Measurements from ENCODE around the gene ZNF200. TPM values are rescaled to one million over a fixed set of nuclear protein-coding genes. Genes with fewer than 3 reads are reported as not detected.

Gene ZNF200
- total and polyA plus RNA-seq, 2 of the 13 experiments (the other 11 are each of a cell fraction or from before 2014, with no cell fraction given): 3.5 to 16.5 TPM

GRCh38 chr16:3264137-3265036 lies 29.4 kb upstream of the ZNF200 start:
- 1% methylated on average over 24 of the region's 77 CpGs for WGBS (ENCODE audit: low lambda C conversion rate)
- TF ChIP-seq YEATS2 (CRISPR knock-in tag; IDR thresholded peaks at IDR 0.05; ENCODE audit: borderline replicate concordance) (peak; percentile 82), ZNF713 (CRISPR knock-in tag; IDR thresholded peaks at IDR 0.05) (no peak), MIER2 (CRISPR knock-in tag; IDR thresholded peaks at IDR 0.05) (no peak), ZNF292 (CRISPR knock-in tag; IDR thresholded peaks at IDR 0.05; ENCODE audit: borderline replicate concordance, low read depth) (peak; percentile 66; the same call in 1 of the 2 replicates), CAMTA2 (CRISPR knock-in tag; IDR thresholded peaks at IDR 0.05; ENCODE audit: borderline replicate concordance) (no peak), REL (CRISPR knock-in tag; conservative IDR thresholded peaks at IDR 0.05) (peak; percentile 51; the same call in 1 of the 2 replicates), TOPORS (CRISPR knock-in tag; IDR thresholded peaks at IDR 0.05) (no peak; the same call in 1 of the 2 replicates), FOXK1 (CRISPR knock-in tag; IDR thresholded peaks at IDR 0.05; ENCODE audit: borderline replicate concordance, low read depth) (peak; percentile 45; the same call in 1 of the 2 replicates), ZNF329 (CRISPR knock-in tag; IDR thresholded peaks at IDR 0.05; ENCODE audit: low read depth) (no peak), FOXJ3 (CRISPR knock-in tag; IDR thresholded peaks at IDR 0.05; ENCODE audit: borderline replicate concordance) (no peak), HNF4G (IDR thresholded peaks at IDR 0.05; ENCODE audit: borderline replicate concordance, low read depth, low read length) (no peak), HNF4G (CRISPR knock-in tag; IDR thresholded peaks at IDR 0.05; ENCODE audit: borderline replicate concordance, low read depth) (no peak), EZH2 (conservative IDR thresholded peaks at IDR 0.05; ENCODE audit: low read depth, low read length) (no peak), KLF13 (CRISPR knock-in tag; IDR thresholded peaks at IDR 0.05) (no peak), SALL1 (CRISPR knock-in tag; IDR thresholded peaks at IDR 0.05) (peak; percentile 79), GABPA (IDR thresholded peaks at IDR 0.05; ENCODE audit: low read depth, low read length) (no peak), GABPA (CRISPR knock-in tag; IDR thresholded peaks at IDR 0.05; ENCODE audit: low read depth) (peak; percentile 85), SIN3B (IDR thresholded peaks at IDR 0.05; ENCODE audit: low read length) (no peak), ZNF142 (CRISPR knock-in tag; IDR thresholded peaks at IDR 0.05) (no peak), CBX1 (IDR thresholded peaks at IDR 0.05; ENCODE audit: low read depth) (no peak)

More at GRCh38 chr16:3264137-3265036, 29.4 kb upstream of the ZNF200 start:
- DNase-seq (ENCODE audit: low spot score) (peak; percentile 97), ATAC-seq (peak; percentile 92), FAIRE-seq (peak; percentile 63)
- Histone ChIP-seq H3K4me2 (ENCODE audit: low read depth, low read length) (peak overlapping the region; percentile 95), H3K36me3 (replicated peaks in 1 of 2; ENCODE audit: control insufficient read depth in 1 of 2, insufficient read depth in 2 of 2, low read length in 2 of 2) (no peaks in the 10 kb centered on the region), H3K27ac (ENCODE audit: extremely low read length, insufficient read depth, low read length) (peak overlapping the region; percentile 95), H3K9ac (ENCODE audit: insufficient read depth, low read depth, low read length) (peak overlapping the region; percentile 78), H3K79me2 (ENCODE audit: insufficient read depth, low read length) (no peaks in the 10 kb centered on the region), H2AFZ (ENCODE audit: low read length) (no peak overlapping the region), H3K4me1 (ENCODE audit: insufficient read depth, low read length) (peaks cover 71% of the 10 kb centered on the region), H3K27me3 (ENCODE audit: control insufficient read depth in 1 of 2, insufficient read depth in 2 of 2, low read length in 2 of 2) (no peaks in the 10 kb centered on the region), H3K4me3 (replicated peaks in 1 of 3; ENCODE audit: insufficient read depth in 1 of 3, low read depth in 2 of 3, low read length in 3 of 3) (peak overlapping the region; percentile 60 to 79 (median 71)), H4K20me1 (ENCODE audit: insufficient read depth, low read length) (no peaks in the 10 kb centered on the region), H3K9me3 (ENCODE audit: low read length) (no peaks in the 10 kb centered on the region)
- intact Hi-C loops (cut with micrococcal nuclease; ENCODE audit: unreplicated experiment): loop anchor here (2.0 to 5.0 kb wide), 2 partner anchors 18 to 72 kb away; partner anchors contain the start of gene ZNF263
- BruUV-seq (replicated peaks): no TSS peak
- CTCF ChIA-PET (ENCODE audit: low intra/inter-chr PET ratio, low total read pairs): no interaction called here
- in situ Hi-C loops (cut with HindIII; ENCODE audit: extremely low pct_ligation_motif_present, low pct_unique_long_range_greater_than_20kb): no loop called here
- POLR2A ChIA-PET: interaction anchor here (0.6 to 4.6 kb wide), 22 partner anchors 8 to 202 kb away, joined by 3 to 64 read pairs (median 4); partner anchors contain the start of genes NAA60, ZNF174, ZNF200 and ZNF263

All from HepG2 (cell line).